GM19468 (cell line): ENCODE data around the gene DOP1A.
"Not testable (repeated sequence)": the region's sequence is repeated elsewhere in the genome, so short reads cannot be mapped to it uniquely, and the experiment has no call there.

Experiments
- ATAC-seq: cut with Tn5 transposase; IDR thresholded peaks from one replicate; pipeline ENCODE4 v1.9.1; 2021; ENCODE audit warnings: mild to moderate bottlenecking, moderate library complexity, moderate number of reproducible peaks; ENCODE audit not compliant: unreplicated experiment; ENCODE audit errors: extremely low read depth

The DOP1A gene

DNA sequence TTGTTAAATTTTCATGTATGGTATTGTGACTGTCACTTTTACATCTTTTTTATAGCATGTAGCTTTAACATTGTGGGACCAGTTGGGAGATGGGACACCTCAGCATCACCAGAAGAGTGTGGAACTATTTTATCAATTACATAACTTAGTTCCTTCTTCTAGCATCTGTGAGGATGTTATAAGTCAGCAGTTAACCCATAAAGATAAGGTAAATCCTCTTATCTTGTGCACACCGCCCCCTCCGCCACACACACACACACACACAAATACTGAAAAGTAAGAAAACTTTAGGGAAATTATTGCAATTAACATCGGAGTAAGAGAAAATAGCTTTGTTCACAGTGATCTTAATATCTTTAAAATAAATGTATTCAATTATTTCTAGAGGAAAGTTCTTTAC is 64.7 kb downstream of the DOP1A start:
- no peak for ATAC-seq

DNA sequence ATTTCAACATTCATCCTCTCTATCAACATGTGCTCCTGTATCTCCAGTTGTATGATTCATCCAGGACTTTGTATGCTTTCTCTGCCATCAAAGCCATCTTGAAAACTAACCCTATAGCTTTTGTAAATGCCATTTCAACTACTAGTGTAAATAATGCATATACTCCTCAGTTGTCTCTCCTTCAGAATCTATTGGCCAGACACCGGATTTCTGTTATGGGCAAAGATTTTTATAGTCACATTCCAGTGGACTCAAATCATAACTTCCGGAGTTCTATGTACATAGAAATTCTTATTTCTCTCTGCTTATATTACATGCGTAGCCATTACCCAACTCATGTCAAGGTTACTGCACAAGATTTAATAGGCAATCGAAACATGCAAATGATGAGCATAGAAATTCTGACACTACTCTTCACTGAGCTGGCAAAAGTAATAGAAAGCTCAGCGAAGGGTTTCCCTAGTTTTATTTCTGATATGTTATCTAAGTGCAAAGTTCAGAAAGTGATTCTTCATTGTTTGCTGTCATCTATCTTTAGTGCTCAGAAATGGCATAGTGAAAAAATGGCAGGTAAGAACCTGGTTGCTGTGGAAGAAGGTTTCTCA is 70.7 kb downstream of the DOP1A start:
- ATAC-seq, result no peak

DNA sequence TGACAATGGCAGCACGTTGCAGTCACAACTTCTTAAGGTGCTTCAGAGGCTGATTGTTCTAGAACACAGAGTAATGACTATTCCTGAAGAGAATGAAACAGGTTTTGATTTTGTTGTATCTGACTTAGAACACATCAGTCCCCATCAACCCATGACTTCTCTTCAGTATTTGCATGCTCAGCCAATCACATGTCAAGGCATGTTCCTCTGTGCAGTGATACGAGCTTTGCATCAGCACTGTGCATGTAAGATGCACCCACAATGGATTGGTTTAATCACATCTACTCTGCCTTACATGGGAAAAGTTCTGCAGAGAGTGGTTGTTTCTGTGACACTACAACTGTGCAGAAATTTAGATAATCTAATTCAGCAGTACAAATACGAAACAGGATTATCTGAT is 71.3 kb downstream of the DOP1A start:
- ATAC-seq, result no peak

DNA sequence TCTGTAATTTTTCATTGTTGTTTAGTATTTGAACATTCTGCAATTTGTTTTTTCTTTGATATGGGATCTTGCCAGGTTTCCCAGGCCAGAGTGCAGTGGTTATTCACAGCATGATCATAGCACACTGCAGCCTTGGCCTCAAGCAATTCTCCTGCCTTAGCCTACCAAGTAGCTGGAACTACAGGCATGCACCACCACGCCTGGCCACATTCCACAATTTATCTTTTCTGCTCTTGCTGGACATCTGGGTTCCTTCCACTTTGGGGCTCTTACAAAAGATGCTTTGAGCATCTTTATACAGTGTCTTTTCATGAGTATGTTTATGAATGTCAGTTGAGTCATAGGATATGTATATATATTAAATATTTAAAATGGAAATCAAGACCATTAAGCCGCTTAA is 83.6 kb downstream of the DOP1A start:
- no peak for ATAC-seq

DNA sequence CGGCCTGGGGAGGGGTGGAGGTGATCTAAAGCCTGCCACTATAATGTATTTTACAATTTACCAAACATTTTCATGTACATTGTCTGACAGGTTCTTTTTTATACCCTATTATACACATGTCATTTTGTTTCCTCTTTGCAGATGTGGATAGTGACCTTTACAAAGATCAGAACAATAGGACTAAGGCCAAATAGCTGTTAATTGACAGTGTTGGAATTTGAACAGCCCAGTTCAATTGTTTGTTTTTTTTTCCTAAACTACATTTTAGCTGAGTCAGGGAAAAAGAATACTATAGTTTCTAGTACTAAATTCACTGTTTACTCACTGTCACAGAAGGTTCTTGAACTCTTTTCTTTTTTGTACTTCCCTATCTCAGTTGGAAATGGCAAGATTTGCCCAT is 85.4 kb downstream of the DOP1A start:
- no peak for ATAC-seq

DNA sequence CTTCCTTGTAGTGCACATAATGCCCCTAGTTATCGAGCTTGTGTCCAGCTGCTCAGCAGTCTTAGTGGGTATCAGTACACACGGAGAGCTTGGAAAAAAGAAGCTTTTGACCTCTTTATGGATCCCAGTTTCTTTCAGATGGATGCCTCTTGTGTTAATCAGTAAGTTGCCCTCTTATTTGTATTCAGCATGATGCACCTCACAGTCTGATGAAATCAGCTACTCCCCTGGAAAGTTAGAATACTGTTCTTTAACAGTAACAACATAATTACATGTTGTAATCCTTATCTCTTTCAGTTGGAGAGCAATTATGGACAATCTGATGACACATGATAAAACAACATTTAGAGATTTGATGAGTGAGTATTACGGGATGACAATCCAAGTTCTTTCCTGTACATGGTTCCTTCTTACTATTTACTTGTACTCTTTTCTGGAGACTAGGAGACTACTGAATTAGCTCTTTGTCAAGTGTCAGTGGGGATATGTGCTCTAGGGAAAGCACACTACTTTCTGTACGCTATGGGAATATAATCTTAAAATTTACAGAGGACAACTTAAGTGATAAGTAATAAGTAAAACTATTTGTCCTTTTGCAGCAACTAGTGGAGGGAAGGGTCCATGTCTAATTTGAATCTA is 86.5 kb downstream of the DOP1A start:
- ATAC-seq, result no peak

DNA sequence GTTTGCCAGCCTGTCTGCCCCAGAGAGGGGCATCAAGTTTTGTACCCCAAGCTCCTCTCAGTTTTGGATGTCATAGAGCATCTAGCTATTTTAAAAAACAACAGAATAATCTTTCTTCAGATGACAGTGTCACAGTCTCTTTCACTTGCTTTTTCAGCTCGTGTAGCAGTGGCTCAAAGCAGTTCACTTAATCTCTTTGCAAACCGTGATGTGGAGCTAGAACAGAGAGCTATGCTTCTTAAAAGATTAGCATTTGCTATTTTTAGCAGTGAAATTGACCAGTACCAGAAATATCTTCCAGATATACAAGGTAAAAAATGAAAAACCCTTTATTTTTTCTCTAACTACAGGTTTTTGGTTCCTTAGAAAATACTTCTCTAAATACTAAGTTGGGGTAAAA is 88.3 kb downstream of the DOP1A start:
- no peak for ATAC-seq

DNA sequence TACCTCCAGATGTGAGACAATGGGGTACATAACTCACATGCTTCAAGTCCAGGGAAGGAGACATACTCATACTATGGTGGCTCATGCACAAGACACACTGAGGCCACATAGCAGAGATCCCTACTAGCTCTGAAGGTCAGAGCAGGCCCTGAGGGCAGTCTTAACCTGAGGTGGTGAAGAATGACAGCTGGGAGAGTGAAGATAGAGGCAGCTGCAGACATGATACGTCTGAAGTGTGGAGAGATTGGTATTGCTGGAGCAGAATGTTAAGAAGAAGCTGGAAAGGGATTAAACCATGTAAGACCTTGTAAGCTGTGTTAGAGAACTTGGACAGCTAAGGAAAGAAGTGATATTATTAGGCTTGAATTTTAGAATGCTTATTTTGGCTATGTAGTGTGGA is 92.7 kb downstream of the DOP1A start:
- ATAC-seq, result no peak

DNA sequence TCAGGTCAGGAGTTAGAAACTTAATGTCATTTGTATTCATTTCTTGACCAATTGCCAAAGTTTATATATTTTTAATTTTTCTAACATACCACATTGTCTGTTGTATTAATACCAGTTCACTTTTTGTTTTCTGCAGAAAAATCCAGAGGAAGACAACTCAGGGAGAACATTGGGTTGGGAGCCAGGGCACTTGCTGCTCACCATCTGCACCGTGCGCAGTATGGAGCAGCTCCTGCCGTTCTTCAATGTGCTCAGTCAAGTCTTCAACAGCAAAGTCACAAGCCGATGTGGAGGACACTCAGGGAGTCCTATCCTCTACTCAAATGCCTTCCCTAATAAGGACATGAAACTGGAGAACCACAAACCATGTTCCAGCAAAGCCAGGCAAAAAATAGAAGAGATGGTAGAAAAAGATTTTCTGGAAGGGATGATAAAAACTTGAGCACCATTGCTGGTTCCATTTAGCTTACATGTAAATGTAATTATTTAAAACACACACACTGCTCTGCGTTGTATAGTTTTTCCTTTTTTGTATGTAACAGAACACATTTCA is 100.3 kb downstream of the DOP1A start:
- ATAC-seq, result no peak

DNA sequence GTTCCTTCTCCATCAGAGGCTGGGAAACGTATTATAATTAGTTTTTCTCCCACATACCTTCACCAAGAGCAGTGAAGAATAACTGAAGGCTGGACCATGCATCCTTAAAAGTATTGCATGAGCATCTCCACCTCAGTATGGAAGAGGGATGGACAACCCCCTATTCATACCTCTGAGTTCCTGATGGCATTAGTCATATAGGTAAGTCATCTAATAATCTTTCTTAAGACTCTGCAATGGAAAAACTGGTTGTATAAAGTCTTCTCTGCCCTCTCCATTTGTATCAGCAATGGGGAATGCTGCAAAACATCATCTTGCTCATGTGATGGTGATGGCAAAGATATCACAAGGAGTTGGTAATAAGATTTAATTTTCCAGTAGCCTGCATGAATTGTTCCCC is 101.1 kb downstream of the DOP1A start:
- no peak for ATAC-seq

DNA sequence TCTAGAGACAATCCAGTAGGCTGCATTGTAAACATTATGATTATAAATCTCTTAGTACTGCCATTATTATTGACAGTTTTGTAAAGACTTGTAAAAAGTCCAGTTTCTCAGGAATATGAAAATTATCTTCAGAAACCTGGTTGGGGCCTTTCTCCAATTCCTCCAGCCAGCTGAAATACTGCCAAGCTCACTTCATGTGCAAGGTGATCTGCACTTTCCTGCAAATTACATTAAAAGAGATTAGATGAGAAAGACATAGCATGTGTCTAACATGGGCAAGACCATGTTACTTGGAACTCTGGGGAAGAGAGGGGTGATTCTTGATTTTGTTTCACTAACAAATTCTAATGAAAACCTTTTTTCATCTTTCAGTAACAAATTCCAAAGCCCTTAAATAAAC is 101.6 kb downstream of the DOP1A start:
- no peak for ATAC-seq

DNA sequence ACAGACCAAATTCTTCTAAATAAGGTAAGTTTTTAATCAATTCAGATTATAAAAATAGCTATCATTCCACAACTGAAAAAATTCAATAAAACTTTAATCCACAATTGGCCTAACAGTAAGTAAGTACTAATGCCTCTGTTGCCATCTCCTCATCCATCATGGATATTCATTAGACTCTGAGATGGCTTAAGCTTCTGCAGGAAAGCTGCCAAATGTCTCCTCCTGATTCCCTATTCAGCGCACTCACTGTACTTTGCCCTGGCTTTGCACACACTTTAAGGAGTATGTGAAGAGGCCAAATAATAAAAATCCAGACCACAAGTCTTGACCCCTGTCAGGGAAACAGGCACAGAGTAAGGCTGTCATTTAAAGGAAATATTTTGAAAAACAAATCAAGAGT is 102.0 kb downstream of the DOP1A start:
- no peak for ATAC-seq

DNA sequence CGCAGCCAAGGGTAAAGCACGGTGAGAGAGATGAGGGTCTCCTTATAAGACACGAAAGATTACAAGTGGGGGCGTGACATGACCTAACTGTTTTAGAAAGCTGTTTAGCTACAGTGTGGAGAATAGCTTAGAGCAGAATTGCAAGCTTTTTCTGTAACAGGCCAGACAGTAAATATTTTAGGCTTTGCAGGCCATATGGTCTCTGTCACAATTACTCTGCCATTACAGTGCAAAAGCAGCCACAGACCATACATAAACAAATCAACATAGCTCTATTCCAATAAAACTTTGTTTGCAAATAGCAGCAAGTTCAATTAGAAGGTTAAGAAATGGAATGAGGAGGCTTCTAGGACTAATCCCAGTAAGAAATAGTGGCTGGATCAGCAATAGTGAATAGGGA is 108.8 kb downstream of the DOP1A start:
- no peak for ATAC-seq

DNA sequence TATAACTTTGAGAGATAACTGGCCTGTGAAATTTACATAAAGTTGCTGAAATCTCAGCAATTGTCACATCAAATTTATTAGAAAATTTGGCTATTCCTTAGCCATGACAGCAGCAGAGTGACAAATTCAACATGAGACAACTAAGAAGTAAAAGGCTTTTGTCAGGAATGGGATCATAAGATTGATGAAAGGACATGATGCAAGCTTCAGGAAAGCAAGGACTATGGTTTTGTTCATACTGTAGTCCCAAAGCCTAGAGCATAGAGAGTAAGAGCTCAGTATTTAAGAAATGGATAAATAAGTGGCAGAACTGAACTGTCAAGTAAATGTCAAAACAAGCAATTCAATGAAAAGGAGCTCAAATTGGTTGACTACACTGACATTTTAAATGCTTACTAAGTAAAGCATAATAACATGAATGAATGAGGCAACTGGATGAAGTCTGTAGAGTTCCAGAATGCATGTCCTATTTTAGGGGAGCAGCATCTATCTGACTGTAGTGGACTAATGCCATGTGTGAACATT is 113.0 kb downstream of the DOP1A start:
- ATAC-seq, result no peak

DNA sequence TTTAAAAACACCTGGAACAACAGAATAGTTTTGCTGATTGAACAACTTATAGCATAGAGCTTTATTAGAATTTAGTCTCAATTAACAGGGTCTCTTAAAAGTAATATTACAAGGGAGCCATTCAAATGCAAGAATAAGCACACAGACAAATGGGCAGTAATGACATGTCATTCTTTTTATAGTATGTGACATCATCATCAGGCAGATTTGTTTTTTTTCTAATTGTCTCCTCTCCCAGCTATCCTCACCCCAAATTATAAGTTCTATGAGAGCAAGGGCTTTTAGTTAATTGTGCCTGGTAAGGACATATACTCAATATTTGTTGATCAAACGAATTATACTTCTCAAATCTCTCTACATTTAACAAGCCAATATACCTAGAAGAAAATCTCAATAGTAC is 114.6 kb downstream of the DOP1A start:
- no peak for ATAC-seq

DNA sequence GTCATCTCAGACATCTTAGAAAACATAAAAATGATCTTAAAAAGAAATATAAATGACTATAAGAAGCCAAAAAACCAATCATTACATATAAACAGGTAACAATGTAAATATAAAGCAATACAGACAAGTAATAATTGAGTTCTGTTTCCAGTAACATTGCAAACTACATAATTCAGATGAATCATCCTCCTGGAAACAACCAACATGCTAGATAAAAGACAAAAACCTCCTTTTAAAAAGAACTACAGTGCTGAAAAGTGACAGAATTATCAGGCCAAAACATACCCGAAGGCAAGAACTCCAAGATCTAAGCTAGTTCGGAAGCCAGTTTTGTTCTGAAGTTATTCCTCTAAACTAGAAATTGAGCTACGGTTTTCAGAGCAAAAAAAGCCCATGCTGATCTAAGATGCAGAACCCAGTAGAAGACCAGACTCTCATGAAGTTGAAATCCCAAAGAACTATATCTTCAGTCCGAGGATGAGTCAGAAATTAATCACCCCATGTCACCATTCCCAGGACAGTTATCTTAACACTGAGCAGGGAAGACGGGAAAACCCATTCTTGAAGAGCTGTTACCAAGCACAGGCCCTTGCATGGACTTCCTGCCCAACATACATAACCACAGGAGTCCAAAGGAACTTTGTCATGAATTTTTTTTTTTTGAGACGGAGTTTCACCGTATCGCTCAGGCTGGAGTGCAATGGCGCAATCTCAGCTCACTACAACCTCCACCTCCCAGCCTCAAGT is 115.8 kb downstream of the DOP1A start:
- ATAC-seq, result no peak

DNA sequence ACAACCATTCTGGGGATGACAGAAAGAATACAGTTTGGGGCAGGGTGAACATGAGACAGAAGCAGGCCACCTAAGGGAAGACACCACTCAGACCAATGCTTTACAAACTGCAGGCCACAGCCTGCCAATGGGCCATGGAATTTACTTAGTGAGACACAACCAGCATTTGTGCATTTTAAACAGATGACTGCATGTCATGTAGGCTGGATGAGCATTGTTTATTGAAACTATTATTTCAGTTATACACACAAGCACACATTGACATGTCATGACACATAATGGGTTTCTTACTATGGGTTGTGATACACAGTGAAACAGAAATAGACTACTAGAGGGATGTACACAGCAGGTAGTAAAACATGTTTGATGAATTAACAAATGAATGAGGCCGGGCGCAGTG is 117.6 kb downstream of the DOP1A start:
- no peak for ATAC-seq

DNA sequence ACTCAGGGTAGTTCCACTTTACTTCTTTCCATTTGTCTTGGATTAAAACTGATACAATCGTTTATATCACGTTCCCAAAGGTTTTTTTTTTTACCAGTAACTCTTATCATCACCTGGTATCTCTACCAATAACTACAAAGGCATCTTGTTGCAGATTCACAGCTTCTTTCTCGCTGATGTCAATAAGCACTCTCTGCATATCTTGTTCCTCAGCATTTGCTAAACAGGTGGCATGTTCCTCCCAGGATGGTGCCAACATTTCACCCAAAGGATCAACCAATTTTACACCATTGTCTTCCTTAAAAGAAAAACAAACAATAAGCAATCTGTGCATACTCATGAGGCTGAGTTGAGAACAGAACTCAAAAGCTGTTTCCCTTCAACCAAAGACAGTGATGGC is 121.0 kb downstream of the DOP1A start:
- no peak for ATAC-seq

DNA sequence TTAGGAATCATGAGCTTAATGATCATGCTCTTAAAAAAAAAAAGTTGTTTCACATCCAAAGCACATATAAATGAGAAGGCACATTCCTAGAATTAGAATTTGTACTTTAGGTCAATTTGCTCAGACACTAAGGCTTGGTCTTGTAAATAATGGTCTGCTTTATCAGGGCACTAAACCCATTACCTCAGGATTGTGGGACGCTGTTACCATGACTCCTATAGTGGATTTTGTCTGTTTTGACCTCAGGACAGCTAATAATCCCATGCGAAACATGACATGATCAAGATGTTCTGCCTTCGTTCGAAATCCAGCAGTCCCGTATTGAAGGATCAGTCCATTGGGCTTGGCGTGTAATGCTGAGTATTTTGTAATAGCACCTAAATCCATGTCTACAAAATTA is 123.2 kb downstream of the DOP1A start:
- no peak for ATAC-seq

DNA sequence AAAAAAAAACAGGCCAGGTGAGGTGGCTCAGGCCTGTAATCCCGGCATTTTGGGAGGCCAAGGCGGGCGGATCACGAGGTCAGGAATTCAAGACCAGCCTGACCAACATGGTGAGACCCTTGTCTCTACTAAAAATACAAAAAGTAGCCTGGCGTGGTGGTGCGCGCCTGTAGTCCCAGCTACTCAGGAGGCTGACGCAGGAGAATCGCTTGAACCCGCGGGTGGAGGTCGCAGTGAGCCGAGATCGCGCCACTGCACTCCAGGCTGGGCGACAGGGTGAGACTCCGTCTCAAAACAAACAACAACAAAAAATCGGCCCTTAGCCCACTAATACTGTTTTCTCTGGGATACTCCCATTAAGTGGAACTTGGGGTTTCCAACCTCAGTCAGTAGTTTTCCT is 124.5 kb downstream of the DOP1A start:
- not testable (repeated sequence) for ATAC-seq

DNA sequence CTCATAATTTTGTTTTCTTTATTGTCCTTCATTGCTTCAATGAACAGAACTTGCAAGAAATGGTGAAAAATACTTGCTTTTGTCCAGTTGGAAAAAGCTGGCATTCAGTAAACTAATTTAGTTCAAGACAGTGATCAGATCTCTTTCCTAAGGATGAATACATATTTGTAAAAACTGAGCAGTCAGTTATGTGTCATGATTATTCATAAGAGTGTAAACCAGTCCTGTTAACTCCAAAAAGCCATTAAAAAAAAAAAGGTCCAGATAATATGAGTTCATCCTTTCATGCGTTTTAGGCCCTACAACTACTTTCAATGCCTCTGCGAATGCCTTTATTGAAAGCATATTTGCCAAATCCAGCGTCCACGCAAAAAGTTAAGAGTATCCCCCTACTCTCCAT is 125.0 kb downstream of the DOP1A start:
- no peak for ATAC-seq
